ENCODE results near the gene RASGRF2.

RASGRF2 gene

GRCh38 chr5:81250004-81250403 lies 289.8 kb downstream of the RASGRF2 start:
- TF ChIP-seq ZBTB7A (IDR thresholded peaks at IDR 0.05; ENCODE audit: low read depth) (no peak), REST (IDR thresholded peaks at IDR 0.05; ENCODE audit: low read depth) (no peak), NFIC (IDR thresholded peaks at IDR 0.05) (no peak), YY1 (IDR thresholded peaks at IDR 0.05; ENCODE audit: low read depth) (no peak), MAX (IDR thresholded peaks at IDR 0.05) (no peak), TAF1 (IDR thresholded peaks at IDR 0.05; ENCODE audit: low read depth) (no peak)

GRCh38 chr5:81251922-81252321 lies 291.8 kb downstream of the RASGRF2 start:
- TF ChIP-seq ZBTB7A (IDR thresholded peaks at IDR 0.05; ENCODE audit: low read depth) (no peak), NFIC (IDR thresholded peaks at IDR 0.05) (no peak), EGR1 (IDR thresholded peaks at IDR 0.05) (no peak), CREB1 (IDR thresholded peaks at IDR 0.05; ENCODE audit: low read depth) (no peak)

- no peak for TF ChIP-seq CEBPB (IDR thresholded peaks at IDR 0.05)
- no peak for TF ChIP-seq TEAD4 (IDR thresholded peaks at IDR 0.05)
- no peak for TF ChIP-seq REST (IDR thresholded peaks at IDR 0.05; ENCODE audit: low read depth)
- TF ChIP-seq EP300 (IDR thresholded peaks at IDR 0.05; ENCODE audit: borderline replicate concordance): no peak
- TF ChIP-seq ZBTB7A (IDR thresholded peaks at IDR 0.05; ENCODE audit: low read depth): no peak
- TF ChIP-seq TCF12 (IDR thresholded peaks at IDR 0.05; ENCODE audit: low read depth): no peak
- TF ChIP-seq CREB1 (IDR thresholded peaks at IDR 0.05; ENCODE audit: low read depth): no peak
- TF ChIP-seq TAF1 (IDR thresholded peaks at IDR 0.05; ENCODE audit: low read depth): no peak
- TF ChIP-seq MAX (IDR thresholded peaks at IDR 0.05): no peak
- no peak for TF ChIP-seq YY1 (IDR thresholded peaks at IDR 0.05; ENCODE audit: low read depth)
- no peak for TF ChIP-seq RAD21 (IDR thresholded peaks at IDR 0.05; ENCODE audit: low read depth)
Observed at GRCh38 chr5:81252904-81253303, 292.7 kb downstream of the RASGRF2 start.

GRCh38 chr5:81253875-81254274 lies 293.7 kb downstream of the RASGRF2 start:
- TF ChIP-seq CEBPB (IDR thresholded peaks at IDR 0.05): no peak
- no peak for TF ChIP-seq ZBTB7A (IDR thresholded peaks at IDR 0.05; ENCODE audit: low read depth)
- TF ChIP-seq NFIC (IDR thresholded peaks at IDR 0.05): no peak
- no peak for TF ChIP-seq YY1 (IDR thresholded peaks at IDR 0.05; ENCODE audit: low read depth)
- no peak for TF ChIP-seq EGR1 (IDR thresholded peaks at IDR 0.05)
- TF ChIP-seq TEAD4 (IDR thresholded peaks at IDR 0.05): no peak
- no peak for TF ChIP-seq TAF1 (IDR thresholded peaks at IDR 0.05; ENCODE audit: low read depth)

- TF ChIP-seq MAX (IDR thresholded peaks at IDR 0.05): no peak
- TF ChIP-seq EP300 (IDR thresholded peaks at IDR 0.05; ENCODE audit: borderline replicate concordance): no peak
- no peak for TF ChIP-seq ZBTB7A (IDR thresholded peaks at IDR 0.05; ENCODE audit: low read depth)
Observed at GRCh38 chr5:81254886-81255559, 294.9 kb downstream of the RASGRF2 start.

- TF ChIP-seq NFIC (IDR thresholded peaks at IDR 0.05) (no peak), FOXM1 (IDR thresholded peaks at IDR 0.05; ENCODE audit: borderline replicate concordance, low read depth) (no peak), EP300 (IDR thresholded peaks at IDR 0.05; ENCODE audit: borderline replicate concordance) (no peak)
Observed at GRCh38 chr5:81256766-81257165, 296.6 kb downstream of the RASGRF2 start.

- TF ChIP-seq ZBTB7A (IDR thresholded peaks at IDR 0.05; ENCODE audit: low read depth): no peak
- no peak for TF ChIP-seq REST (IDR thresholded peaks at IDR 0.05; ENCODE audit: low read depth)
Observed at GRCh38 chr5:81265101-81265500, 304.9 kb downstream of the RASGRF2 start.

Measured in Ishikawa (cell line).